22Rv1 (cell line): ENCODE data around the gene PLS1.

ENCODE experiments used
- CTCF ChIP-seq: fragments of 450-650 bp; IDR thresholded peaks from 2 replicates; pipeline ENCODE4 v1.5.1; 2017; ENCODE audit warnings: mild to moderate bottlenecking
- ZFX ChIP-seq: fragments of 450-650 bp; IDR thresholded peaks from 2 replicates; pipeline ENCODE4 v1.6.1; 2017; ENCODE audit warnings: antibody characterized with exemption, borderline replicate concordance

GRCh38 chr3:142709207-142709606 is 113.0 kb downstream of the PLS1 start:
- TF ChIP-seq CTCF, result no peak
- no peak for TF ChIP-seq ZFX
